GM12801 (cell line): Measurements from ENCODE around the gene EIF6.

Experiments used
- TF ChIP-seq, protein P1 (sequence below): IDR thresholded peaks from one replicate; pipeline ENCODE4 v1.5.1; 2011; ENCODE audit warnings: control low read depth; ENCODE audit not compliant: insufficient read length; ENCODE audit errors: extremely low read depth

The EIF6 gene

DNA sequence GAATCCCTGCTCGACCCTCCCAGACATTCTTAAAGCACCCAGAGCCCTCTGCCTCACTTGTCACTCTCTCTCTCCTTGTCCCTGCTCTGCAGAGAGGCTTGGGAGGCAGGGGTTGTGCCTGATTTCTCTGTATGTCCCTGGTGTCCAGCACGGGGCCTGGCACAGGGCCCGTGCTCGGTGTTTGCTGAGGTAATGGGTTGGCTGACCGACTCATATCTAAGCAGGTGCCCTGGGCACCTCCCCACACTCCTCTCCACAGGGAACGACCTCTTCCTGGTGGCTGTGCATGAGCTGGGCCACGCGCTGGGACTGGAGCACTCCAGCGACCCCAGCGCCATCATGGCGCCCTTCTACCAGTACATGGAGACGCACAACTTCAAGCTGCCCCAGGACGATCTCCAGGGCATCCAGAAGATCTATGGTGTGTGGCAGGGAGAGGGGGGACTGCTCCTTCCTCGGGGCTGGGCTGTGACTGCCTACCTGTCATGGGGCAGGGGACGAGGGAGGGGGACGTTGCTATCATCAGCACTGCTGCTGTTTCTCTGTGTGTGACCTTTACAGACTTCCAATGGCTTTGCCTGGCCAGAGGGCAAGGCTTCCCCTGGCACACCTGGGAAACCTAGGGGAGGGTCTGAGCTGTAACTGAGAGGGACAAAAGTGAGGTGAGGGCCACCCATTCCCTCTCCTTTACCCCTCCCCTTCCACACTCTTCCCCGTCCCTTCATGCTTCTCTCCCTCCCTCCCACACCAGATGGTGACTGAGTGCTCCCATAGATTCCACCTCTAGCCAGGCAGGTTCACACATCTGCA is 20.8 kb downstream of the EIF6 start:
- TF ChIP-seq, protein P1, sequence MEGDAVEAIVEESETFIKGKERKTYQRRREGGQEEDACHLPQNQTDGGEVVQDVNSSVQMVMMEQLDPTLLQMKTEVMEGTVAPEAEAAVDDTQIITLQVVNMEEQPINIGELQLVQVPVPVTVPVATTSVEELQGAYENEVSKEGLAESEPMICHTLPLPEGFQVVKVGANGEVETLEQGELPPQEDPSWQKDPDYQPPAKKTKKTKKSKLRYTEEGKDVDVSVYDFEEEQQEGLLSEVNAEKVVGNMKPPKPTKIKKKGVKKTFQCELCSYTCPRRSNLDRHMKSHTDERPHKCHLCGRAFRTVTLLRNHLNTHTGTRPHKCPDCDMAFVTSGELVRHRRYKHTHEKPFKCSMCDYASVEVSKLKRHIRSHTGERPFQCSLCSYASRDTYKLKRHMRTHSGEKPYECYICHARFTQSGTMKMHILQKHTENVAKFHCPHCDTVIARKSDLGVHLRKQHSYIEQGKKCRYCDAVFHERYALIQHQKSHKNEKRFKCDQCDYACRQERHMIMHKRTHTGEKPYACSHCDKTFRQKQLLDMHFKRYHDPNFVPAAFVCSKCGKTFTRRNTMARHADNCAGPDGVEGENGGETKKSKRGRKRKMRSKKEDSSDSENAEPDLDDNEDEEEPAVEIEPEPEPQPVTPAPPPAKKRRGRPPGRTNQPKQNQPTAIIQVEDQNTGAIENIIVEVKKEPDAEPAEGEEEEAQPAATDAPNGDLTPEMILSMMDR, result no peak

DNA sequence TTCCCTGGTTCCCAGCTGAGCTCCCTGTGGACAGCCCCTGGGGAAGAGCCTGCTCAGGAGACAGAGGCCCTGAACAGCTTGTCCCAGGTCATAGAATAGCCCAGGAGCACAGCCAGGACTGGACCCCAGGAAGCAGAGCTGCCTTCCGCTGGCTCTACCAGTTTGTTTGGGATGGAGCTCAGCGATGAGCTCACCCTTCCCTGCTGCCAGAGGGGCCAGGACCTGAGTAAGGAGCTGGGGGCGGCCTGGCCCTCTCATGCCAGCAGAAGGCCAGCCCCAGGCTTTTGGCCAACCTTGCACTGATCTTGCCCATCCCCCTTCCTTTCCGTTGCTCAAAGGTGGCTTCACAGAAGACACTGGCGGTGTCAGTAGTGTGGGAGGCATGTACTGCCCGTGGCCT is 24.1 kb downstream of the EIF6 start:
- TF ChIP-seq, protein P1, result no peak

DNA sequence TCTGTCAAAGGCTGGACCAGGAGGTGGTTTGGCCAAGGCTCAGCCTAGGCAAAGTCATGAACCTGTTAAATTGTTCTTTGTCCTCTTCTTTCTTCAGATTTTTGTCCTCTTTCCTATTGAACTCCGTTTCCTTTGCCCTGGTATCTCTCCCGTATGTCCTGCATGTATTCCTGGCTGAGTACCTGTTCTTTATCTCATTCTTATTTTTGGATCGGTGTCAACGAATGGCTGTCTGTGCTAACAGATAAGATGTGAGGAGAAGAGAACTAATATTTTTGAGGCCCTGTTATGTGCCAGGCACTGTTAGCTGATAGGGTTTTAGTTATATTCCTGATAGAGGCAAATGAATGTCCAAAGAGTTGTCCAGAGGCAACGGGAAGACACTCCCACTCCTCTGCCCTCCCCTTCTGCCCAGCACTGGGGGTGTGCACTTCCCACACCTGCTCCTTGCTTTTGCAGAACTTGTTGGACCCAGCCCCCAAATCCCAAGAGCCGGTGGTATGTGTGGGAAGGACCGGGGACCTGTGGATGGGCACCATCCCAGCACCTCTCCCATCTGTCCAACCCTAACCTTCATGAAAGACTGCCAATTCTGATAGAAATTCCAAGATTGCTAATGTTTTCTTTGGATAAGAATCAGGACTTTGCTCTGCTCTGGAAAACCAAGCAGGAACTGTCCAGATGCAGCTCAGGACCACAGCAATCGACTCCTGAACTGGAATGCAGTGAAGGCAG is 27.2 kb downstream of the EIF6 start:
- TF ChIP-seq, protein P1, result no peak

DNA sequence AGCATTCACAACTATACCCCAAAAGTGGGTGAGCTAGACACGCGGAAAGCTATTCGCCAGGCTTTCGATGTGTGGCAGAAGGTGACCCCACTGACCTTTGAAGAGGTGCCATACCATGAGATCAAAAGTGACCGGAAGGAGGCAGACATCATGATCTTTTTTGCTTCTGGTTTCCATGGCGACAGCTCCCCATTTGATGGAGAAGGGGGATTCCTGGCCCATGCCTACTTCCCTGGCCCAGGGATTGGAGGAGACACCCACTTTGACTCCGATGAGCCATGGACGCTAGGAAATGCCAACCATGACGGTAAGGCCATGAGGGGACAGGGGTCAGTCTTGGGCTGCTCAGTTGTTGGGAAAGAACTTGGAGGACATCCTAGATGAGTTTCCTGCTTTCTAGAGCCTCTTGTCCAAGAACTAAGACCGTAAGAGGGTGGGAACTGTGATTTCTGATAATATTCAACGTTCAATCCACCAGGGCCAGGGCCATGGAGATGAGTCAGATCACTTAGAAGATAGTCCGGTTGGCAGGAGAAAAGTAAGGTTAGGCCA is 30.0 kb downstream of the EIF6 start:
- TF ChIP-seq, protein P1, result no peak

DNA sequence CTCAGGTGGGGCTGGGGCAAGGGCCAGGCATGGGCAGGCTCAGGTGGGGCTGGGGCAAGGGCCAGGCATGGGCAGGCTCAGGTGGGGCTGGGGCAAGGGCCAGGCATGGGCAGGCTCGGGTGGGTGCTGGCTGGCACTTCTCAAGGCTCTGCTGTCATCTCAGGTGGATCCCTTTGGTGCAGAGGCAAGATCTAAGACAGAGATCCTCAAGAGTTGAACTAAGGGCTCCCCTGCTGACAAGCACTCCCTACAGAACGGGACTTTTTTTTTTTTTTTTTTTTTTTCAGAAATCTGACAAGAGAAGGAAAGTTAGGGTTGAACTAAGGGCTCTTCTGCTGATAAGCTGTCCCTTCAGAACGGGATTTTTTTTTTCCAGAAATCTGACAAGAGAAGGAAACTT is 31.6 kb downstream of the EIF6 start:
- TF ChIP-seq, protein P1, result no peak

DNA sequence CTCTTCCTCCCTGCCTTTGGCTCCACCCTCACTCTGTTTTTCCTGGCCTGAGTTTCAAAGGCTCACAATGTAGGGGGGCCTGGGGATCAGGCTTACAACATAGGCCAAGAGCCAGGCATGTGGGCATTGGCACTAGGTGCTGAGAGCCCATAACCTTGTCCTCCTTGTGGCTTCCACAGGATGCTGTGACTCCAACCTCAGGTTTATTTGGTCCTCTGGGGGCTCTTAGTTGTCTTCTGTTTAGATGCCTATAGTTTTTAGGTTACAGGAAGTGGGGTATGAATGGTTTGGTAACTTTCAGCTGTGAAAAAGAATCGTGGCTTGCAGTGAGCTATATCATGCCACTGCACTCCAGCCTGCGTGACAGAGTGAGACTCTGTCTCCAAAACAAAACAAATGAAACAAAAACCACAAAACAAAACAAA is 32.5 kb downstream of the EIF6 start:
- TF ChIP-seq, protein P1, result no peak

DNA sequence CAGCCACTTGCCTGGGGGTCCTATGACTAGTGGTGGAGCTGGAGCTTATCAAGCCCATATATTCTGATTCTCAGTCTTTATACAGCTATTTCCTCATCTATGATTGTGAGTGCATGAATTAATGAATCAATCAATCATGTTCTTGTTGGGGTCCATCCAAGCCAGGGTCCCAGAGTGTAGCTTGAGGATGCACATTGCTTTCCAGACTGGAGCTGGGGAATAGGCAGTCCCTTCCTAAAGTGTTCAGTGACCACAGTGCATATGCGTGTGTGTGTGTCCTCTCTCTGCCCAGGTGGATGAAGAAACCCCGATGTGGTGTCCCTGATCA is 33.0 kb downstream of the EIF6 start:
- TF ChIP-seq, protein P1, result no peak
